CD4-positive, alpha-beta T cell treated with Interleukin-10 for 1 hour (primary cell): ENCODE results near the gene COPG2.

Experiments
- DNase-seq: peaks from one replicate; pipeline ENCODE4 v3.0.0-alpha.2; 2020

COPG2 gene

GRCh38 chr7:130492523-130493274 is 175.8 kb downstream of the COPG2 start:
- no peak for DNase-seq

DNA sequence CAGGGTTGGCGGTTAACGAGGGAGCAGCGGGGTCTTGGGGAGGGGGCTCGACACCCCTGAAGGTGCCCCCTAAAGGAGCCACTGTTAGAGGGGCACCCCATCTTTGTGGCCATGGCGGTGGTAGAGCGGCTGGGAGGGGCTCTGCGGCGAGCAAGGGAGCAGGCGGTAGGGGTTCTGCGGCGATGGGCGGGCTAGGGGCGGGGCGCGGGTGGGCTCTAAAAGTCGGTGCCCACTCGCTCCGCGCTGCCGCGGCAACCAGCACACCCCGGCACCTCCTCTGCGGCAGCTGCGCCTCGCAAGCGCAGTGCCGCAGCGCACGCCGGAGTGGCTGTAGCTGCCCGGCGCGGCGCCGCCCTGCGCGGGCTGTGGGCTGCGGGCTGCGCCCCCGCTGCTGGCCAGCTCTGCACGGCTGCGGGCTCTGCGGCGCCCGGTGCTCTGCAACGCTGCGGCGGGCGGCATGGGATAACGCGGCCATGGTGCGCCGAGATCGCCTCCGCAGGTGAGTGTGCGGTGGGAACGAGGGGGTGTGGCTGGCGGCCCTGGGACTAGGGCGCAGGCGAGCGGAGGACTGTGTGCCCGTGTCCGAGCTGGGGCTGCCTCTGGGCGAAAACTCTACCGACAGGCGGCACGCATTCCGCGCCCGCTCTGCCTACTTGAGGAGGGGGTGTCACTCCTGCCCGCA is 176.6 kb downstream of the COPG2 start, which contains the start of gene MEST:
Gene MEST (plus strand): TSS at position 245 of the 682 bp plus-strand sequence. CDS start 229 bp downstream, at position 474.
- DNase-seq, result no peak

- peak; percentile 9 for DNase-seq
These were observed 177.4 kb downstream of the COPG2 start for GRCh38 chr7:130490888-130491804.

DNA sequence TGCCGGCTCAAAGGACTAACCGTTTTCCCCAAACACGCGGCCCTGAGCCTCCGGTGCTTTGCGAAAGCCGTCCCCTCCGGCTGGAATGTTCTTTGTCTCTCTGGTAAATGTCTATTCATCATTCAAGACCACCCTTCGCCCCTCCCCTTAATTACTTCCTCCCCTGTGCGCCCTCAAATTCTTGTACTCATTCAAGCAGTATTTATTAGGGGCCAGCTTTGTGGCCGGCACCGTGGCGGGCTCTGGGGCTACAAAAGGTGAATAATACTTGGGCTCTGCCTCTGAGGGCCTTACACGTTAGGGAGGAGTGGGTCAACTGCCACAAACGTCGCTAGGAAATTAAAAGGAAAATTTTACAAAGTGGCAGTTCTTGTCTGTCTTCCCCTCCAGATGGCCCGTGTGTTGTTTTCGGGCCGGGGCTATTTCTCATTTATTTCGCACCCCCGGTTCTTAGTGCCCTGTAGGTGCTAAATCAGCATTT is 178.2 kb downstream of the COPG2 start:
- DNase-seq, result no peak

GRCh38 chr7:130489140-130489983 is 179.2 kb downstream of the COPG2 start:
- DNase-seq, result no peak

DNA sequence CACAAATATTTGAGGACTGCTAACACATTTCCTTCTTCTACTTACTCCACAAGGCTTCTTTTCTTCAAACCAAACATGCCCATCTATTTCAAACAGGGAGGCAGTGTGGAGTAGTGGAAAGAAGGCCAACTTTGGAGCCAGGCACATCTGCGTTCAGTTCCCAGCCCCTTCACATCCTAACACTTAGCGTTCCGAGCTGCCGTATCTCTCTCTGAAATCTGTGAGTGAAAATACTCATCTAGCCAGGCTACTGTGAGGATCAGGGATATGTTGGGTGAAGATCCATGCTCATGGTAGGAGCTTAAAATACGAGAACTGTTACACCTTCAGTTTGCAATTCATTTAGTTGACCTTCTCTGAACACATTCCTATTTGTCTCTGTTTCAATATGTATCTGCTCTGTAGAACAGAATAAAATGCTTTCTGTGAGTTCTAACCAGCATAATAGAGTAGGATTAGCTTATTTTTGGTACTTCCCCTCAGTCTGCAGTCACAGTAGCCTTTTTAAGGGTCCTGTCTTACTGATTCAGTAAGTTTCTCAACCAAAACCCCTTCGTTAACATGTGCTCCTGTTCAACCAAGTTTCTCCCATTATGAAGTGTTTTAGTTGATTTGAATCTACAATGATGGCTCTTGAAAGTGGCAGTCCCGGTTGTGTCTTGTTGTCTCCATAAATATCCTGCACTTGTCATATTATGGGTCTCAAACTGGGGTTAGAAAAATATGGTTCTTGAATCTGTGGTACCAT is 180.0 kb downstream of the COPG2 start:
- no peak for DNase-seq

- DNase-seq, result no peak
These were observed 181.6 kb downstream of the COPG2 start for GRCh38 chr7:130486954-130487436.

GRCh38 chr7:130486114-130486953 is 182.2 kb downstream of the COPG2 start:
- DNase-seq, result peak; percentile 67

DNA sequence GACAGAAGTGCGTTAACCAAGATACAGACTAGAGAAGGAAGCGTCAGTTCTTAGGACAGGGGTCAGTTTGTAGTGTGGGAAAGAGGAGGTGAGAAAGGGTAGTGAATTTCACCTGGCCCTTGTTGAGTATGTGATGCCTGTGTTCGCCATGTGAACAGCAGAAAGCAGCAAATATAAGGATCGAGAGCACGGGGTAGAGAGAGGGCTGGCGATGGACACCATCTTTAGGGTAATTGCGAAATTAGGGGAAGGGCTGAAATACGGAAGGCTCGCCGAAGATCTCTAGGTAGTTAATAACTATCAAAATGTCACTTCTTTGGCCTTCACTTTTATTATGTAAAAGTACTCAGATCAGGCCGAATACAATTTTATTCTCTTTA is 182.8 kb downstream of the COPG2 start:
- DNase-seq, result no peak

DNA sequence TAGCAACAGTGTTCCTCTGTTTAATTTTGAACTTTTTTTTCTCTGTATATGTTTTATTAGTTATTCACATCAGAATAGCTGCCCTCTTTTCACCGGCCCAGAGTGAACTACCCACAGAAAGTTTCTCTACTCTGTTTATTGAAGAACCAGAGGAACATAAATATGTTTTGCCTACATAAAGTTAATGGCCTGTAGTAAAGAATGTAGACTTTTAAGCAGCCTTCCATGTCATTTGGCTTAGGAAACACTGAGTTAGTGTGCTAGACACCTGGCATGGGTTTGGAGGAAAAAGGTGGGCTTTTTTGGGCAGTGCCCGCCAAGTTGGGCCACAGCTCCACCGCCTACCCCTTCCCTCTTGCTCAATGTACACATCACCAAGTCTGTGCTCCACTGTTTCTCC is 185.5 kb downstream of the COPG2 start:
- no peak for DNase-seq

DNA sequence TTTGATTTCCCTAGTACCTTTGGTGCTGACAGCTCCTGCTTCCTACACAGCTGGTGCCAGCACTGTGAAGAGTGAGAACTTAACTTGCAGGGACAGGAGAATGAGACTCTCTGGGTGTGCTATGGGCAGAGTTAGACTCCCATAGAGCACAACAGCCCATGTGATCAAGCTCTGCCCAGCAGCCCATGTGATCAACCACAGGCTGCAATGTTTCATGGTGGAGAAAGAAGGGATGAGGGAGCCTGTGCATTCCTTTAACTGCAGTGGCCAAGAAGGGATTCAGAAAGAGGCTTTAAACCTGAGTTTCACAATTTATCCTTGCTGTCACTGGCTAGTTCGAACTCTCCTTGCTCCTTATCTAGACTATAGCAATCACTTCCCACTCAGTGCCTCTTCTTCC is 186.7 kb downstream of the COPG2 start:
- no peak for DNase-seq

GRCh38 chr7:130479716-130480400 is 188.7 kb downstream of the COPG2 start:
- no peak for DNase-seq

GRCh38 chr7:130478991-130479390 is 189.6 kb downstream of the COPG2 start:
- no peak for DNase-seq

- no peak for DNase-seq
These were observed 192.0 kb downstream of the COPG2 start for GRCh38 chr7:130476297-130477150.

DNA sequence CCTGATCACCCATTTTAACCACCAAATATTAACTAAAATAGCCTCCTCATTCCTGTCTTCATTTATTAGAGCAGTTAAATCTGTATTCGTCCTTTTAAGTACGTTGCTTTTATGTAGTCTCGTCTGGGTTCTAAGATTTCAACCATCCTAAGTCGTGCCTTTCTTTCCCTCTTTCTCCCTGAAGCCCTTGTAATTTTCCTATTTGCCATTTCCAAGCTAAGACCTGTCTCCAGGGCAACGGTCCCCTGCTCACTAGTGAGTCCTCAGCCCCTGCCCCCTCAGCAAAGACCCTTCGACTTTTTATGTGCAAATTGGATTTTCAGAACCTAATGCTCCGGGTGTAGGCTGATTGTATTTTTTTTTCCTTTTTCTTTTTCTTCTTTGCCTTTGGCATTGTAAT is 192.8 kb downstream of the COPG2 start:
- no peak for DNase-seq

DNA sequence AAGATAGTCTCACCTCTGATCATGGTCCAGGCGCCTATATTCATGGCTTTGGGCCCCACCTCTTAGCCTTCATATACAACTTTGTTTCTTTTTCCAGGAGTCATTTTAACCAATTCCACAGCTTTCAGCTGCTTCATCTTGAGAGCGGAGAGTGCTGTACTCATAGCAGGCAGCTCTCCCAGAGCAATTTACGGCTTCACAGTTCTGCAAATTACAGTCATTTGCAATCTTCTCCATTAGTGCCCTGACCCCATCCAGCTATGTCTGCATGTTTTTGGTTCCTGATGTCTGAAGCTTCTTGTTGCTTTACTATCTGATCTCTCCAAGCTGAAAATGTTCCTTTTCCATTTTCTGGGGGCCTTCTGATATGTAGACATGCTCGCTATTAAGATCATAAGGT is 194.7 kb downstream of the COPG2 start:
- no peak for DNase-seq

- DNase-seq, result no peak
These were observed 195.3 kb downstream of the COPG2 start for GRCh38 chr7:130473289-130473688.

- DNase-seq, result no peak
These were observed 196.6 kb downstream of the COPG2 start for GRCh38 chr7:130471974-130472373.

DNA sequence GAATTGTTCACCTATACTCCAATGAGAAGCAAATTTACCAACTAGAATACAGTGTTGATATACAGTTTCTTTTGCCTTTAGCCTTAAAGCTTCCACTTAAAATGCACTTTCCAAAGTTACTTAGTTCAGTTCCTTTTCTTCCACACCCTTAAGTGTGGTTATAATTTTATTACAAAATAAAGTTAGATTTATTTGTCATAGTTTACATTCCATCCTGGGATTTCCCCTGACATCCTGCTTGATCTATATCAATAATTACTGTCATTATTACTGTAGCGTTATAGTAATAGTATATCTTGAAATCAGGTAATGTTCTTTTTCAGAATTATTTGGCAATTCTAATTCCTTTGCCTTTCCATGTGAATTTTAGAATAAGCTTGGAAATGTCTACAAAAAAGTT is 199.9 kb downstream of the COPG2 start:
- no peak for DNase-seq
